Suppressor macrophage (primary cell): ENCODE results near the gene MAPKAP1.

Experiments
- DNase-seq, 4 experiments: peaks; one replicate each; pipeline ENCODE4 v3.0.0-alpha.2; 2020 to 2022

The MAPKAP1 gene

DNA sequence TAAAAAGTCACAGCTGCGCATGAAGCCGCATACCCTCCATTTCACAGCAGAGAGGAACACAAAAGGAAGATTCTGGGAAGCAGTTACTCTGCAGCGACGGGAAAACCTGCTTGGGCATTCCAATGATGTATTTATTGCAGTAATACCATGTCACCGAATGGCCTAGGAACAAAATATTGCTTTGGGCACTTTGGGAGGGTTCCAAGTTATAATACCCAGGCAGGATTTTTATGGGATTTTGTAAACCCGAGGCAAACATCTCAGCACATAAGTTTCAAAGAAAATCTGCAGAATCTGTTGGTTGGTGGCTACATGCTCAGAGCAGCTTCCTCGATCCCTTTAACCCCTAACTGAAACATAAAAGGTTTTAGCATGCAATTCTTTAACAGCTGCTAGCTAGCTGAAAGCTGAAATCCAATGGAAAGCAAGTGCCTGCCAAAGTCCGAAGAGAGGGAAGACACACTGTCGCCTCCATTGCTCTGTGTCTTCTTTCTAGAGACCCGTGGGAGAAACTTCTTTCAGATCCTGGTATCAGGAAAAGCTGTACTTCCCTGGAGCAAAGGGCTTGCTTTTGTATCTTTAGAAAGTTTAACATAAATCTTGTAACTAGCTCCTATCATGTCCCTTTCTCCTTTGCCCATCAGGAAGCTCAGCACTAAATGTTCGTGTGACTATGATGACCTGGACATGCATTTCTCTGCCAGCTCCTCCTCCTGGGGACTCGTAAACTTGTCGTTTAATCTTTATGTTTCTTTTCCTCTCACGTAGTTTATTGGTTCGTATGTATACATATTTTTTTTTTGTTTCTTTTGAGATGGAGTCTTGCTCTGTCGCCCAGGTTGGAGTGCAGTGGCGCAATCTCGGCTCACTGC lies 195.0 kb downstream of the MAPKAP1 start:
- DNase-seq, result no peak

DNA sequence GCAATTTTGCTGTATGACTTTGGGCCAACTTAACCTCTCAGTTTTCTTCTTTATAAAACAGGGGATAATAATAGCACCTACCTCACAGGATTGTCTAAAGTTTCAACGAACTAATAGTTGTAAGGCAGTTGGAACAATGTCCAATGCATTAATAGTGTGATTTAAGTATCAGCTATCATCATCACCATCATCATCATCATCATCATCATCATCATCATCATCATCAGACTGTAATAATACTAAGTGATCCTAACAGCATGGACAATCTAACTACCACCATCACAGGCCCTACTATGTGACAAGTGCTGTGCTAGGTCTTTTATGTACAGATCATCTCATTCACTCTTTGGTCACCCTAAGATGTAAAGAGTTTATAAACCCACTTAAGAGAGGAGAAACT lies 196.0 kb downstream of the MAPKAP1 start:
- DNase-seq, result no peak

DNA sequence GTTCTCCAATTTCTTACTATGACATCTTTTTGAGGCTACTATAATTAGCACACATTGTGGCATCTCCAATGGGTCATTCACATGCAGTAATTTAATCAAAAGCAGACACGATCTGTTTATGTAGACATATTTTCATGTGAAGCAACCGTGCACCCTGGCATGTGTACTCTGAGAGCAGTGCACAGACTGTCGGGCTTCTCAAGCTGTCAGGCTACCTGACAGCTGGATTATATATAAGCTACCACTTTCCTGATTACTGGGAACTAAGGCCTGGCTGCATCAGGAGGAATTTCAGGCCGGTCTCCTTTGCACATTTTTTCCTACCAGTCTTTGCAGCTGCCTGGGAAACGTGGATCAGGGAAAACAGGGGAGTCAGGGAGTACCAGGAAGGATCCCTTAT lies 197.5 kb downstream of the MAPKAP1 start:
- no peak for DNase-seq

DNA sequence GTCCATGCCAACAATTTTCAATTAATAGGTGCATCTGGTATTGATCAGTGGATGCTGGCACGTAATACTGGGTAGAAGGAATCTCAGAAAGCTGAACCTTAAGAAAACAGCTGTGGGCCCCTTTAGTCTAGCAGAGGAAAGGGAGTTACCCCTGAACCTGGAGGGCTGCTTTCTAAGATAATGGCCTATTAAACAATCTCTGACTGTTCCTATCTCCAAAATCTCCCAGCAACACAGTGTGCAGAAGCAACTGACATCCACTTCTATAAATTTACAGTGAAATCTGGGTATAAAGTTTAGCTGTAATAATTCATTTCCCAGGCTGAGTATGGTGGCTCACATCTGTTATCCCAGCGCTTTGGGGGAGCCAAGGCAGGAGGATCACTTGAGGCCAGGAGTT lies 198.8 kb downstream of the MAPKAP1 start:
- no peak for DNase-seq

DNA sequence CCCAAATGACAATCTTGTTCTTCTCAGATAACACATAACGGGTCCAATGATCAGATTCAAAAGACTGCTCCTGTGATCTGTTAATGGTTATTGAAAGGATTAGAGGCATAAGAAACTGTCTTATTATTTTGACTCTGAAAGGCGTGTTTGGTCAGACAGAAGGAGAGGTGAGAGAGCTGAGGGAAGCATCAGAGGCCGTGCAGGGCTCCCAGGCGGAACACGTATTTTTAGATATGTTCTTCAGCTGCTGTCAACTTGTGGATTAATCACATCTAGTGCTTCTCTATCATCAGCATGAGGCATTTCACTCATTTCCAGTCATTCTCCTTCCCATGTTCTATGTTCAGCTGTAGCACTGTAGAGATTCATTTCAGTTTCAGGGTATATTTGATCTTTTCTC lies 199.8 kb downstream of the MAPKAP1 start:
- no peak for DNase-seq

DNA sequence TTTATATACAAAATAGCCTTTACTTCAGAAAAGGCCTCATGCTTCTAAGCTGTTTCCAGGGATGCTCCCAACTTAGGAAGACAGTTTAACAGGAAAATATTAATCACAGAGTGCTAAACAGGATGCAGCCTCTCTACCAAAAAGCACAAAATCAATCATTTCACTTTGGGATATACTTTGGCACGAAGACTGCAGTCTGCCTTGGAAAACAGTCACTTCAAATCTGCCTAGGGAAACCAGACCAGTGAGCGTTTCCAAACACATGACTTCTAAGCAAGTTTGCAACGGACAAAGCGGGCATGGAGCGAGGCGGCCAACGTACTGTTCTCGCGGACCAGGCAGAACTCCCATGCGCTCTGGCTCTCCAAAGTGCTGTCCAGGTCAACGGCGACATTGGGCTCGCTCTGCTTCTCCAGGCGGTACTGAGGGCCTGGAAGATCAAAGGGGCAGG lies 201.0 kb downstream of the MAPKAP1 start:
- no peak for DNase-seq

DNA sequence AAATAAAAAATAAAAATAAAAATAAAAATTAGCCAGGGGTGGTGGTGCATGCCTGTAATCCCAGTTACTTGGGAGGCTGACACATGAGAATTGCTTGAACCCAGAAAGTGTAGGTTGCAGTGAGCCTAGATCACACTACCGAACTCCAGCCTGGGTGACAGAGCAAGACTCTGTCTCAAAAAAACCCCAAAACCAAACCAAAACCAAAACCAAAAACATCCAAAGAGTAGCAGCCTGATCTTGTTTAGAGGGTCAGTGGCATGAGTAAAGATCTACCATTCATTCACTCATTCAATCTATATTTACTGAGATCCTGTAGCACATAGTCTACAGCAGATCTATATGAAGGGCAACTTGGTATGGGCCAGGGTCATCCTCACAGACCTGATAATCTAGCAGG lies 202.4 kb downstream of the MAPKAP1 start:
- no peak for DNase-seq

DNA sequence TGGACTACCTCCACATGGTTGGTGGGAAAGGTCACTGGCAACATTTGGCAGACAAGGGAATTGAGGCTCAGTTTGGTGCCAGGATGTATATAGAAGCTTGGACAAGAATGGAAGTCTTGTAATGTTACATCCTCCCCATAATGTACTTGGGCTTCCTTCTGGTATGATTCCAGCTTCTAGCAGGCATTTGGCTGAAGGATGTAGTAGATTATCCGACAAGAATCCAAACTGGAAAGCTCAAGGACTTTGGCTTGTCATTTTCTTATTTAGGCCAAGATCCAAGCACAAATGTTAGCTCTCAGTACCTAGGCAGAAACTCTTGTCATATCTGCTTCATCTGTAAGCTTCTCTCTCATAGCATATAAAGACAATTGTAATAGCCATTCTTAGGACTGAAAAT lies 209.1 kb downstream of the MAPKAP1 start:
- DNase-seq, result no peak

DNA sequence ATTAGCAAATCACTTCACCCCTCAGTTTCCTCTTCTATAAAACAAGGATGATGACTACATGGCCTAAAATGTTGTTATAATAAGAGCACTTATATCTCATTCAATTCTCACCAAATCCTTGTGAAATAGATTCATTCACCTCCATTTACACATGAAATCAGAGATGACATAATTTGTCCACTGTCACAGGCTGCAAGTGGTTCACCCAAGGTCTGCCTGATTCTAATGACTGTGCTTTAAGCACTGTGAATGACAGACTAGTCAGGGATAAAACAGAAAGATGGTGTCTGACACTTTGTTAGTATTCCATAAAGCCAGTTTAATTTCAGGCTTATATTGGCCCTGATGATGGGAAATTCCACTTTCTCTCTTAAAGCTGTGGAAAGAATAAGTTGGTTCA lies 209.5 kb downstream of the MAPKAP1 start:
- no peak for DNase-seq

DNA sequence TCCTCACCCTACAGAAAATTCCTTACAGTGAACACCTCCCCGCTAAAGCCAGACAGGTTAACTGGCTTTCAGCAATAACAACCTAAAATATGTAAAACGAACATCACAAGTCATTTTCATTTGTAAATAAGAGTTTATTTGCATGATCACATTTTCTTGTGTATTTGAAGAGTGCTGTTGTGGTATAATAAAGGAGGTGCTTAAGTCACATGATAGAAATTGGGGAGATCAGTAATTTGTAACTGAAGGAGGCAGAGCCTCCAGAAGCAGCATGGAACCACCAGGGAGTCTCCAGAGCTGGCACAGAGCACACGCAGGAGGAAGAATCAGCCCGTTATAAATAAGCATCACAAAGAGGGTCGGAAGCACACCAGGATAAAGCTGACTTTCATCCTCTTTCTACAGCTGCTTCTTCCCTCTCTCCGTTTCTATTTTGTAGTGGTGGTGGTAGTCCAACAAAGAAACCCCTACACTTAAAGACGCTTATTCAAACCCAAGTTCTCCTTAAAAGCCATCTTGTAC lies 210.6 kb downstream of the MAPKAP1 start:
- no peak for DNase-seq

DNA sequence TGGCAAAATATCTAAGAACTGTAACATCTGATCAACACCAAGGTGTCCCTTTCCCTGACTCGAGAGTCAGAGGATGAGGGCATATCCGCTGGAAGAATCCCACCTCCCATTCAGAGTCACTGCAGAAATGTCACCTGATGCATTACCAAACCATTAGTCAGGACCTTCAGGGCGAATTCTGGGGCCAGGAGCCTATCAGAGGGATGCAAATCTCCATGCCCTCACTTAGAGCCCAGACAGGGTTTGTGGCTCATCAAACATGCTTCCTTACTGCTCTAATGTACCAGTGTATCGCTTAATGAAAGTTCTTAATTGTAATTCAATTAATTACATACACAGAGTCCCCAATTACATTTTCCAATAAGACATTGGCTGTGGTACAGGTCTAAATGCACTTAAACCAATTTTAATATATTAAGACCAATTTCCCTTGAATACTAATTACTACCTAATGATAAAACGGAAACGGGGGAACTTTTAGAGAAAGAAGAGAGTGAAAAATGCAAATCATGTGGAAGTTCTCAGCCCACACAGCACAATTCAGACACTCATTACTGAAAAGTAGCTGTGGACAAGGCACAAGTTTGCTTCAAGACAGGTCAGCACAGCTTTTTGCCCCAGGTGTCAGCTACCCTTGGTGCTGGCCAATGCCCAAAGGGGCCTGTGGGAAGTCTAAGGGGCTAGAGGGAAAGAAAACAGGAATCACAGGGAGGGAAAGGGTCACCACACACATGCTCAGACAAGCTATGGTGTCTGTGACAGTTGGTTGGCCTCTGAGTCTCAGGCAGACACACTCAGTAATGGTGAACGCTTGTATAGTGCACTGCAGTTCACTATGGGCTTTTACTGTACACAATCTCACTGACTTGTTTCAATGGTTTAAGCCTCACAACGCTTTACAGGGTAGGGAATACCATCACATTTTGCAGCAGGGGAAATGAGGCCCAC lies 211.6 kb downstream of the MAPKAP1 start:
- no peak for DNase-seq

DNA sequence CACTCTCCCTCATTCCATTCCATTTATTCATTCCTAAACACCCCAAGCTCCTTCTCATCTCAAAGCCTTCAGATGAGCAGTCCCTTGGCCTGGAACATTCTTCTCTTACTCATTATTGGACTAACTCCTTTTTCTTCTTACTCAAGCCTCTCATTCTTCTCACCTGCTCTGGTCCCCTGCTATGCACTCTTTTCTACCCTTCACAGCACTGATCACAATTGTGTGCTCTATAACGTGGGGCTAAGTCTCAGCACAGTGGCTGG lies 212.4 kb downstream of the MAPKAP1 start:
- no peak for DNase-seq

DNA sequence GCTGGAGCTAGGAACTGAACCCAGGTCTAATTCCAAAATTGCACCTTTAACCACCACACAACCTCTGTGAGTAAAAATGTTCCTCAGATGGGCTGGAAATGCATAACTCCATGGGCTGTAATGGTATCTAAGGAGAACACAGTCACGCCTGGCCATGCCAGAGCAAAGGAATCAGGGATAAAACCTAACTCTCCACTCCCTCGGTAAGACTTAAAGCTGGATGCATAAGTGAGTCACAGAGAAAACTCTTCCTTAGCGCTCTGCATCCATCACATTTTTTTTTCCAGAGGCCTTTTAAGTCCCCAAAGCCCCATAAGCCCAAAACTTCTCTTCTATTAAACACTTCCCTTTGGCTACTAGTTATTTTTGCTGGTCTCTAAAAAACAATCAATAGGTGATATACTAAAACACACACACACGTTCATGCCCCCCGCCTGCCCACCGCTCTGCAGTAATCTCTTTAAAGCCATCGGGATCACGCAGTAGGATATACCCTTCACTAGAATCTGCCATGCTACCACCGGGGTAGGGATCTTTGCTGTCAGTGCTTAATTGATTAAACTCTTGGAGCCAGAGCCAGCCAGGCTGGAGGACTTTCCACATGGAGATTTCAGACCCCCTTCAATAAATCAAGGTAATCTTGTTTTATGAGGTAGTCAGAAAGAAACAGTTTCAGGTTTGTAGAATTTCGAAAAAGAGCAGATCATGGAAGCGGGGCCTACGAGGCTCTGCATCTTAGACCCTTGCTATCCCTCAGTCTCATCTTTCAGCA lies 212.9 kb downstream of the MAPKAP1 start:
- no peak for DNase-seq

DNA sequence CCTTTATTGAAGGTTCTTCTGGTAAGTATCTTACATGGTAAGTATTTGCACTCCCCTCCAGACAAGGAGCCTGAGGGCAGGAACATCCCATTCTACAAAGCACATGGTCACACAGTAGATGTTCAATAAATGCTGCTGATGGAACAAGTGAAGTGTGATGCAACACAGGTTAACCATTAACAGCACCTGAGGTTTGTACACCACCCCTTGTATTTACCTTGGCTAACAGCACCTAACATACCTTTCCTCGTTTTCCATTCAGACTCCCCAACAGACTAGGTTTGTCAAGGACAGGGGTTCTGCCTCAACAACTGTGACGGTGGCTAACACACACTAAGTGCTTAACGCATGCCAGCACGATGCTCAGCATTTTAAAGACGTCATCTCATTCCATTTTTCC lies 213.6 kb downstream of the MAPKAP1 start:
- no peak for DNase-seq

DNA sequence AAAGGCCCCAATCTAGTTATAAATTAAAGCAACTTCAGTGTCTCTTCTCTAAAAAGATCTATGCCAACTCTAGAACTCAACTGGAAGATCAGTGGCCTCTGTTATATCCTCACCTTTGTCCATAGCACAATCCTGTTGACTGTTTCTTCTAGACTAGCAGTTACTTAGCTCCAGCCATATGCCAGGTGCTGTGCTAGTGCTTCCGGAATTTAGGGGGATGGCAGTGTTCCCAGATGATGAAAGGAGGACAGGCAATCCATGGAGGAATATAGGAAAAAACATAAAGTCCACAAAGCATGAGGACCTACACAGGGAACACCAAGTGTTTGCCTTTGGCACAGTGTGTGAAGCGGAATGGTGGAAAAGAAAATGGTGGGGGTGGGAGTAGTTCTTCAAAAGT lies 214.3 kb downstream of the MAPKAP1 start:
- DNase-seq, result no peak

DNA sequence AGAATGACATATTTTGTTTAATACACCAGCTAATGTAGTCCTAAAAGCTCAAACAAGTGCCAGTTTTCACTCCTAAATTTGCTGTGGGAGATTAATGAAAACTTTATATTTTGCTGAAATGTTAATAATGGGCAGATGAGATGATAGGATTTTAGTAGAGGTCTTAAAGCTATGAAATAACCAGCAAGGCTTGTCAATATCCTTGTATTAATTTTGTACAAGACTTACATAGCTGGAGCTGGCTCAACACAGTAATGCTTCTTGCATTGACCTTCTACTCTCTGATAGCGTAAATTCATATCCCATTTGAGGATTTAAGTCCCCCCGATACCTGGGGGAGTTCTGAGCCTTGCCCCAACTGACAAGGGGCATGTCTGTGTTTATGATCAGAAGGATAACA lies 219.2 kb downstream of the MAPKAP1 start:
- no peak for DNase-seq

DNA sequence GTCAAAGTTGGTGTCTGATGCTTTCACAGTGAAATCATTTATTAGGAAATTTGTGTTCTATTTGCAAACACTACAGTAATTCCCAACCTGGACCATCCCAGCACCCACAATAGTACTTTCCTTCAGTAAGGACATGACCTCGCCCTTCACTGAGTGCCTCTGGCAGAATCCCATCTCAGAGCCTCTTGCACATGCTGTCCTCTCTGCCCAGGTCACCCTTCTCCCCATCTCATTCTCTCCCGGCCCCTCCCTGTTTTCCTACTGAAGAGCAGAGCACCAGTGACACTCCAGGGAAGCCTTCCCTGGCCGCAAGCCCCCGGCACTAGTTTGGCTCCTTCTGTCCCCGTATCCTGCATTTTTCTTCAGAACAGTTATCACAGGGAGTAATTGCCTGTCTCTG lies 220.4 kb downstream of the MAPKAP1 start:
- no peak for DNase-seq

DNA sequence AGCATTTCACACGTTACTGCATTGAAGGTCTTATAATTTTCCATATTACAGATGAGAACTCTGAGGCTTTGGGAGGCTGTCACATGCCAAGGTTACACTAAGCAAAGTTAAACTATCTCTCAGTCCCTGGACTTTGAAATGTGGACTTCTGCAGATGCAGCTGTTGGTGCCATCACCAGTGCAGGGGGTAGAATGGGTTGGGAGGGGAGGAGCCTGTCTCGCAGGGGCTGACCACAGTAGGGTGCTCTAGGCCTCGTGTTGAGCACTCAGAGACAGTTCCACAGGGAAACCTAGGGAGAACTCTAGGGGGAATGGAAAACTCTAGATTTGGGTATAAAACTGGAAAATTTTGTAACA lies 220.9 kb downstream of the MAPKAP1 start:
- no peak for DNase-seq

DNA sequence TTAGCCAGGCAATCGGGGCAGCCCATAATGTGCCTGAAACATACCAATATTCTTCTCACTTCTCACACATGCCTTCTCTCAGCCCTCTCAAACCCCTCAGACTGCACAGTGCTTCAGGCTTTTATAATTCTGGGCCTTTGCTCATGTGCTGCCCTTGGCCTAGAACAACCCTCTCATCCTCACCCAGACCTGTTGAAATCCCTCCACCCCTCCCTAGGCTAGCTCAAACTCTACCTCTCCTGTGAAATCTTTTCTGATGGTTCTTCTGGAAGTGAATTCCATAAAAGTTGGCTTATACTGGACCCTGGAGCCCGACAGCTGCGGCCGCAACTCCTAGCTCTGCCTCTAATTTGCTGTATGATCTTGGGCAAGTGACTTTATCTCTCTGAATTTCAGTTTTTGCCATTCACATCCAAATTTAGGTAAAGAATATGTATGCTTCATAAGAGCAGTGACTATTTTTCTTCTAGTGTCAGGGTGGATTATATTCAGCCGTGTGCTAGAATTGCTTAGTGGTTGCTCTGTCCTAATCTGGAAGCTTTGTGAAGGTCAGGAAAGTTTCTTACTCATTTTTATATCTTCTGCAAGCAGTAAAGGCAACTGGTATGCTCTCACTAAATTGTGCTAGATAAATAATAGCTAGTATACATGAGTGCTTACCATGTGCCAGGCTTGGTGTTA lies 221.4 kb downstream of the MAPKAP1 start:
- DNase-seq, result no peak

DNA sequence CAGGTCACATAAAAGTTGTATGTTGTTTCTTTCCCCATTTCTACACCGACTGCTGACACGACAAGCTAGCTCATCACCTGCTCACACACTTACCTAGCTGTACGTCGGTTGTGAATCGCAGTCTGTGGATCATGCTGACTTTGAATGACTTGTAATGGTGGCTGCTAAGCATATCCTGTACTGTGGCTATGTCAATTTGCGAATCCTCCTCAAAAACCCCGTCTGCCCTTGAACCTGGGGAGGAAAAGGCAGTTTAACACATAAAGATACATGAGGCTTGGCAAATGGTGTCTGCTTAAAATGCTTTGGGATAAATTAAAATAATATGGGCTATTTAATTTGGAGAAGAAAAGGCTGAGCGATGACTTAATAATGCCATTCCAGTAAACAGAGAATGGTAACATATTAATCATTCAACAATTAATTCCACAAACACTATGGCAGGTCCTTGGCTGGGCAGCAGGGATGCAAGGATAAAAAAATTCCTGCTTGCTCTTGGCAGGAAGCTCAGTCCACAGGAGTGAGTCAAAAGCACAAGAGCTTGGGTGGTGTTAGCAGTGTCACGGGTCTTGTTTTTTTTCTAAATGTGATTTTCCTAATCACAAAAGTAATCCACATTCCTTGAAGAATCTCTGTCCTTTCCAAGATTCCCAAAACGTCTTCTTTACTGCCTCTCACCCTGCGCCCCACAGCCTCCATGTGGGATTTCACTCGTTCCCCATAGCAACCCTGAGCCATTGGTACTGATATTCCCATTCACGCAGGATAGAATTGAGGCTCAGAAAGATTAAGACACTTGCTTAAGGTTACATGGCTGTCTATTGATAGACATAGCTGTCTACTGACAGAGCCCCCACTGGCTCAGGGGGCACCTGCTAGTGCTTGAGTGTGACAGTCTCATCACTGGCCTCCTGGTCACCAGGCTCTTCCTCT lies 222.4 kb downstream of the MAPKAP1 start:
- DNase-seq, result no peak

DNA sequence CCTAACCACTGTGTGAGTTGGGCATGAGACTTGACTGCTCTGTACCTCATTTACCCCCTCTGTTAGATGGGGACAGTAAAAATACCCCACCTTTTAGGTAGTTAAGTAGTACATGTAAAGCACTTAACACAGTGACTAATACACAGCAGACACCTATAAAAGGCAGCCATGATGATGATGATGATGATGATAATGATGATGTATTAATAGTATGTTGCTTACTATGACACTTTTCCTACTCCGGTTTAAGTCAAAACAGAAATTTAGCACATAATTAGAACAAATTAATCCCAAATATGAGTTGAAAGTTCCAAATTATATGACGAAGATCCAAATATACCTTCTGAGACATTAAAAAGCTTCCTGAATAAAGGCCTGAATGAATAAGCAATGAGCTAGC lies 223.3 kb downstream of the MAPKAP1 start:
- DNase-seq, result no peak
